ENCODE data around the gene TTLL5.
"Not testable (repeated sequence)": the region's sequence is repeated elsewhere in the genome, so short reads cannot be mapped to it uniquely, and the experiment has no call there.

The TTLL5 gene

DNA sequence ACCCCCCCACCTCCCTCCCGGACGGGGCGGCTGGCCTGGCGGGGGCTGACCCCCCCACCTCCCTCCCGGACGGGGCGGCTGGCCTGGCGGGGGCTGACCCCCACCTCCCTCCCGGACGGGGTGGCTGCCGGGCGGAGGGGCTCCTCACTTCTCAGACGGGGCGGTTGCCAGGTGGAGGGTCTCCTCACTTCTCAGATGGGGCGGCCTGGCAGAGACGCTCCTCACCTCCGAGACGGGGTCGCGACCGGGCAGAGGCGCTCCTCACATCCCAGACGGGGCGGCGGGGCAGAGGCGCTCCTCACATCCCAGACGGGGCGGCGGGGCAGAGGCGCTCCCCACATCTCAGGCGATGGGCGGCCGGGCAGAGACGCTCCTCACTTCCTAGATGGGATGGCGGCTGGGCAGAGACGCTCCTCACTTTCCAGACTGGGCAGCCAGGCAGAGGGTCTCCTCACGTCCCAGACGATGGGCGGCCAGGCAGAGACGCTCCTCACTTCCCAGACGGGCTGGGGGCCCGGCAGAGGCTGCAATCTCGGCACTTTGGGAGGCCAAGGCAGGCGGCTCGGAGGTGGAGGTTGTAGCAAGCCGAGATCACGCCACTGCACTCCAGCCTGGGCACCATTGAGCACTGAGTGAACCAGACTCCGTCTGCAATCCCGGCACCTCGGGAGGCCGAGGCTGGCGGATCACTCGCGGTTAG, 264.2 kb downstream of the TTLL5 start:
- not testable (repeated sequence) for DNase-seq

DNA sequence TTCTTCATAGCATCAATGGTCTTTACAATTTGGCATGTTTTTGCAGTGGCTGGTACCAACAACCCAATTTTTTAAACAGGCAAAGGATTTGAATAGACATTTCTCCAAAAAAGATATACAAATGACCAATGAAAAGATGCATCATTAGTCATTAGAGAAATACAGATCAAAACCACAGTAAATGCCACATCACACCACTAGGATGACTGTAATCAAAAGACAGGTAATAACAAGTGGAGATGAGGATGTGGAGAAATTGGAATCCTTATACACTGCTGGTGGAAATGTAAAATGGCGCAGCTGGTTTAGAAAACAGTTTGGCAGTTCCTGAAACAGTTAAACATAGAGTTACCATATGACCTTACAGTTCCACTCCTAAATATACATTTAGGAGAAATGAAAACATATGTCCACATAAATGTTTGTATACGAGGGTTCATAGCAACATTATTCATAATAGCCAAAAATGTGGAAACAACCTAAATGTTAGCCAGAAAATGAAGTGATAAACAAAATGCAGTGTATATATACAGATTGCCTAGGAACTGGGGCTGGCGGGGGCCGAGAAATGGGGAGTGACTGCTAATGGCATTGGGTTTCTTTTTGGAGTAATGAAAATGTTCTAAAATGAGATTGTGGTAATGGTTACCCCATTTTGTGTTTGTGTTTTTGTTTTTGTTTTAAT, 265.5 kb downstream of the TTLL5 start:
- DNase-seq: no peak

DNA sequence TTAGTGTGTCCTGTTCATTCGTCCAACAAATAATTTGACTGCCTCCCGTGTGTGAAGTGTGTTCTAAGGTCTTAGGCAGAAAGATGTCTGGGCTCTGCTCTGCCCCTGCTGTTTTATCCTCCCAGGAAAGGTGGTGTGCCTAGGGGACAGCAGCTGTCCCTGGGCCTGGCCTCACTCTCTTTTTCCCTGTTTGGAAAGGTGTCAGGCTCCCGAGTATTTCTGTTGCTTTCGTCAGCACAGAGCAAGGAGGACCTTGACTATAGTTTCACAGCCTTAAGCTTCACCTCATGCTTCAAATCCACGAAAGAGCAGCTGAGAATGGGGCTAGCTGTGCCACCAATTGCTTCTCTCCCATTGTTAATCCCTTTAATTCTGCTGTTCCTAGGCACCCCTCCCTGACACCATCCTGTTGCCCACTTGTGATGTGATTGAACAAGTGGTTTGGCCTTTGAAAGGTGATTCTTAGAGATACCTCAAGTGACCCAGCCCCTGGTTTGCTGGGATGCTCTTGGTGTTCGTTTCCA, 266.6 kb downstream of the TTLL5 start:
- no peak for DNase-seq

DNA sequence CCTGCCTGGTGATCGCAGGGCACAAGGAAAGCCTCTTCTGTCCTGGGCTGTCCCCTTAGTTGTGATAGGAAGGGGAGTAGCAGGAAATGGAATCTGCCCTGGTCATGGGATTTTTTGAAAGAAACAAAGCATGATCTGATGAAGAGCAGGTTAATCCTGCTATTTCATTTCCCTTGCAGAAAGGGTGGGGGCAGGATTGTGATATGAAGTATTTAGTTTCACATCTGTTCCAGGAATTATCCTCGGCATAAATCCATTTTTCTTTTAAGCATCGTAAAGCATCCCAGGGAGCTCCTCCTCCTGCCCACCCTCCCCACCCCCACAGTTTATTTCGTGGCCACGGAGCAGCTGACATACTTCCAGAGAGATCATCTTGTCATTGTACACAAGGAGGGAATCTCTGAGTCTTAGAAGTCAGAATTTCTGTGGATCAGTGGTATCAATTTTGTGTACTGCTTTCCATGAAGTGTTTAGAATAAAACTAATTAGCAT, 267.7 kb downstream of the TTLL5 start:
- no peak for DNase-seq

DNA sequence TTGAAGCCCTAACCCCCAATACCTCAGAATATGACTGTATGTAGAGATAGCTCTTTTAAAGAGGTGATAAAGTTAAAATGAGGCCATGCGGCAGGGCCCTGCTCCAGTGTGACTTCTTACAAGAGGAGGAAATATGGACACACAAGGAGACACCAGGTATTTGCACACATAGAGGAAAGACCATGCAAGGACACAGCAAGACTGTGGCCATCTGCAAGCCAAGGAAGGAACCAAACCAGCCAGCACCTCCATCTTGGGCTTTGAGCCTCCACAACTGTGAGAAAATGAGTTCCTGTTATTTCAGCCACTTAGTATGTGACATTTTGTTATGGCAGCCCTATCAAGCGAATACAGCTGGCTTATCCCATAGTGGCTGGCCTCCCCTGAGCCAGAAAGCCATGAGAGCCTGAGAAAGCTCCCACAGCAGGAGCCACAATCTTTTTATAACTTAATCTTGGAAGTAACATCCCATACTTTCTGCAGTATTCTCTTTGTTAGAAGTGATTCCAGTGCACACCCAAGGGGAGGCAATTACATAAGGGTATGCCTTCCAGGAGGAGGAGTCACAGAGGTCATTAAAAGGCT, 272.8 kb downstream of the TTLL5 start:
- DNase-seq: no peak

DNA sequence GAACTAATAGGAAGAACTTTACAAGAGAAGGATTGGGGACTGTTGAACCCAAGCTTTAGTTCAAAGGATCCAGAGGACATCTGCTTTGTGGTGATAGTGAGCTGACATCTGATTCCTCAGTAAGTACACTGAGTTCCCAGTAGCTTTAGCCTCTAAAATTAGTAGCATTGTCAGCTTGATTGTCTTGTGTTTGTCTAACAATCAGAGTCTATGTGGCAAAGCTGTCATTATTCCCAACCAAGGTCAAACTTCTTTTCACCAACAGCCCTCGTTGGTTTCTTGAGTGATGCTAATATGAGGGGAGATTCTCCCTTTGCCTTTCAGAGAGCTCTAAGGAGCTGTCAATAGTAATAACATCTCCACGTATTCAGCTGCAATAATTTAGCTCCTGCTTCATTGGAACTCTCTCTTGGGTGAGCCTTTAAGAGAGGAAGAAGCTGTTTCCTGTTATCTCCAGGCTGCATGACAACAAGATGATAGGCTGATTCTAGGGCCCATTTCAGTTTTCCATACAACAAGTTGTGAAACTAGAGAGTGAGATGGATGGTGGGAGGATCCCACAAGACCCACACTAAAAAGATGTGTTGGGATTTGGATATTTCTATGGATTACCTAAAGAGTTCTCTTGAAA, 274.1 kb downstream of the TTLL5 start:
- DNase-seq: no peak

DNA sequence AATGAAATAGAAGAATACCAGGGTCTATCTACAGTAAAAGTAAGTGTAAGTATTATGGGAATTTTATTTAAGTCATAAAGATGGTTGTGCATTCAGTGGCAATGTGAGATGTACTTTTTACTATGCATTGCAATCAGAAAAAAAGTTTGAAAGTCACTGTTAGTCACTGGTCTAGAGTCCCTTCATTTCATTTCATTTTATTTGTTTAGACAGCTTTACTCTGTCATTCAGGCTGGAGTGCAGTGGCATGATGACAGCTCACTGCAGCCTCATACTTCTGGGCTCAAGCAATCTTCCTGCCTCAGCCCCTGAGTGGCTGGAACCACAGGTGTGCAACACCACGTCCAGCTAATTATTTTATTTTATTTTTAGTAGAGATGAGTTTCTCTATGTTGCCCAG, 278.2 kb downstream of the TTLL5 start:
- DNase-seq: no peak

DNA sequence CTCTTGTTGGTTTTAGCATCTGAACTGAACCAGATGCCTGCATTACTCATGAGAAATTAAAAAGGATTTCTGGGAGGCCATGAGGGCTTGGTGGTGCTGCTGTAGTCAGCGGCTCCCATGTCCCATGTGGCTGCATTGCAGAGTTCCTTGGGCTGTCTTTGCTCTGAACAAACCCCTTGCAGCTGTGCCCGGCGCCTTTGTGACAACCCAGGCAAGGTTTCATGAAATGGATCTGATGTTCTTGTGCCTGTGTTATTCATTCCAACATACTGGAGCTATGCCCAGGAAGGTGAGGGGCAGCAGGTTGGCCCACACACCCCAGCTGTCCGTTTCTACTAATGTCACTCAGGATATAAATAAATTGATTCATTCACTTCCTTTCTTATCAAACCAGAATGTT, 280.0 kb downstream of the TTLL5 start:
- DNase-seq: no peak

DNA sequence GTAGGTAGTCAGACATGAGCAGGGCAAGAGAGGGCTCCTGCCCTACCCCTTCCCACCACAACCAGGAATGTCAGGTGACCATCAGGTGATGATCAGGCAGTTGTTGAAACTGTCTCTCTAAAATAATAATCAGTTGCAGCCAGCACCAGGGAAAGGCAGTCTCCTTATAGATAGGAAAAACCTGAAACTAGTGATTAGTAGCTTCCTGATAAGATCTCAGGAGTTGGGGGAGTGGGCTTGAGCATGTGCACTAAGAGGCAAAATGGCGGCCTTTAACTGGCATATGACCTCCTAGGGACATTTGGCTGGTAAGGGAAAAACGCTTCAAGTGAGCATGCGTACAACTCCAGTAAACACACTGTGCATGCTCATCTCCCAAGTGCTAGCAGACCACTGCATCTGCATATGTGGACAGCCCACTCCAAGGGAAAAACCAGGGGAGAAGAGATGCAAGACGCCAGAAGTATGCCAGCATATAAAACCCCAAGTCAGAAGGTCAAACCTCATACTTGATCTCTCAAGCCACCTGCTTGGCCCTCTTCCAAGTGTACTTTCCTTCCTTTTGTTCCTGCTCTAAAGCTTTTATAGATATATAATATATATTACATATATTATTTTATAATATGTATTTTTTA, 283.7 kb downstream of the TTLL5 start:
- no peak for DNase-seq

DNA sequence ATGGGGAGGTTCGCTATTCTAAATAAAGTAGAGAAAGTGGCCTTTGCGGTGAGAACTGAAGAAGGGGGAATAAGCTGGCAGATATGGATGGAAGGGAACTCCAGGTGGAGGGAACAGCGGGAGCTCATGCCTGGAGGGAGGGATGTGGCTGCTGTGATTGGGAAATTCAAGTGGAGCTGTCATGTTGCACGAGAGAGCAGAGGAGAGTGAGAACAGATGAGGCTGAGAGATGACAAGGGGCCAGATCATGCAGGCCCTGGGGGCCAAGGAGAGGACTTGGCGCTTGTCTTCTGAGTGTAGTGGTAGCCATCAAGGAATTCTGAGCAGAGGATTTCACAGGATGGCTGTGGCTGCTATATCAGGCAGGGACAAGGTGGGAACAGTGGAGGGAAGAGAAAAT, 285.7 kb downstream of the TTLL5 start:
- no peak for DNase-seq

DNA sequence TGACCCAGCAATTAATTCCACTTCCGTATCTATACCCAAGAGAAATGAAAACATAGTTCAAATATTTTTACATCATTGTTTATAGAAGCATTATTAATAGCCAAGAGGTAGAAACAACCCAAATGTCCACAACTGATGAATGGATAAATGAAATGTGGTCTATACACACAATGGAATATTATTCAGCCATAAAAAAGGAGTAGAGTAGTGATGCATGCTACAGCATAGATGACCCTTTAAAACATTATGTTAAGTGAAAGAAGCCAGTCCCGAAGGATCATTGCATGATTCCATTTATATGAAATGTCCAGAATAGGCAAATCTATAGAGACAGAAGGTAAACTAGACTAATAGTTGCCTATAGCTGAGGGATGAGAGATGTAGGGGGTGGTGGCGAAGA, 291.4 kb downstream of the TTLL5 start:
- no peak for DNase-seq

DNA sequence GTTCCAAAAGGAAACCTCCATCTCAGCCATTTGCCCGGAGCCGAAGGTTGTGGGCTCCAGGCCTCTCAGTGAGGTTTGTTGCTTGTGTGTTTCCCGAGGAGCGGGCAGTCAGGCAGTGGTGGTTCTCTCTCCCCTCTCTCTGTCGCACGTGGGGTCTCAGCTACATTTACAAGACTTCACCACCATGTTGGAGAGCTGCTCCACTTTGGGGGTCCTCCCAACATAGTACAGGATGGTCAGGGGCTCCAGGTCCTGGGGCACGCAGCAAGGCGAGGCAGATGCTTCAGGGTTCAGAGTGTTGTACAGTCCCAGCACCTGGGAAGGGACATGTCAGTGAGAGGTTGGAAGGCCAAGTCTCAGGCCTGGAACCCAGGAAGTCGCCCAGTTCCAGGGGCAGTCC, 298.0 kb downstream of the TTLL5 start:
- no peak for DNase-seq

DNA sequence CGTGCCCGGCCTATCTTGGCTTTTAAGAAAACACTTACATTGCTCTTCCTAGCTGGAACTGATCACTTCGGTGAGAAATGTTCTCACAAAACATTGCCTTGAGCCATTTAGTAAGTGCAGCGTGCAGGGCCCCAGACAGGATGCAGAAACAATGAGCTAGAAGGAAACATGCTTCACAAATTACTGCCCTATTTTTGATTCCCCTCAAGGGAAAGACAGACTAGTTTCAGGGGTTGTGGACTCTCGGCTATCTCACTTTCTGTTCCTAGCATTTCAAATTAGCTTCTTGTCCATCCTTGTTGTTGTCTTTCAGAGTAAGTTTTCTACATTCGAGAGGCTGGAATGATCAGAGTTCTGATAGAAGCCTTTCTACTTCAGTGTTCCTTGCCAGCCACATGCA, 299.2 kb downstream of the TTLL5 start:
- DNase-seq: no peak

DNA sequence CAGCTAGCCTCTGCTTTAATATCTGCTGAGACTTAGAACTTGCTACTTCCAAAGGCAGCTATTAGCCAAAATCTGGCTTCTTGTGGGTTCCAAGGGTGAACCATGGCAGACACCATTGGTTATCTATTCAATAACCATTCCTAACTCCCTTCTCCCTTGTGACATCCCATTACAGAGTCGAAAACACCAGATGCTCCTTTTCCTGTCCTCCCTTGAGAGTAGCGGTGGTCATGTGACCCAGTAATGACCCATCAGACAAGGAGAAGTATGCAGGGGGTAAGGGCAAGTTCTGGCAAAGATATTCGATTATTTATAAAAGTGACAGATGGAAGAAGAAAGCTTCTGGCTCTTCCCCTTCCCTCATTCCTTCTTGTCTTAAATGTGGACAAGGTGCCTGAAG, 300.6 kb downstream of the TTLL5 start:
- DNase-seq: no peak

DNA sequence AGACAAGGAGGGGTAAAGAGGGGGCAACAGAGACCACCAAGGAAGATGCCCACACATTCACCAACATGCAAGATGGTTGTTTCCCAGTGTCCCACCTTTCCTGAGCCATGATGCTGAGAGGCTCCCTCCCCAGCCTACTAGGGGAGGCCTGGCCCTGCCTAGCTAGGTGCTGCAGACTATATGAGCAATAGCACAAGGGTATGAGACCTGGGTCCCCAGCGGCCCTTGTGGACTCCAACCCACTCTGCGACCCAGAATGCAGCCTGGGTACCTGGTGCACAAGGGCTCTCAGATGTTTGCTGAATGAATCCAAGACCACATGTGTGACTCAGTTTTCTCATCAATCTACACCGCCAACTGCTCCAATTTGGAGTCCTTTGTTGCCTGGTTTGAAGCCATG, 306.8 kb downstream of the TTLL5 start:
- no peak for DNase-seq

DNA sequence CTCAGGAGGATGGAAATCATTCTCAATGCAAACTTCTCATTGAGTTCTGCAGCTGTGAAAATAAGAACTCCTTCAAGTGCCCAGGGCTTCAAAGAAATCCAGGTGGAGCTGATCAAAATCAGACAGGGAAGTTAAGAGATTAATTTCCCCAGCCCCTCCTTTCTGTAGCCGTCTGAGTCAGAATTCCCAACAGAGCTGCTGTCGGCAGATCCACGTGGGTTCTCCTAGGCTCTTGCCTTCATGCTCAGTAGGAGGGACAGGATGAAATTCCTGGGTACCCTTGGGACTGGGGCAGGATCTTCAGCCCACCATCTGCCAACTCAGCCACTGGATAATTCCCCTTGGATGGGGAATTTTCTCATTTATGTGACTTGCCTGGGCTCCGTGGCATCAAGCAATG, 307.4 kb downstream of the TTLL5 start:
- DNase-seq: no peak

DNA sequence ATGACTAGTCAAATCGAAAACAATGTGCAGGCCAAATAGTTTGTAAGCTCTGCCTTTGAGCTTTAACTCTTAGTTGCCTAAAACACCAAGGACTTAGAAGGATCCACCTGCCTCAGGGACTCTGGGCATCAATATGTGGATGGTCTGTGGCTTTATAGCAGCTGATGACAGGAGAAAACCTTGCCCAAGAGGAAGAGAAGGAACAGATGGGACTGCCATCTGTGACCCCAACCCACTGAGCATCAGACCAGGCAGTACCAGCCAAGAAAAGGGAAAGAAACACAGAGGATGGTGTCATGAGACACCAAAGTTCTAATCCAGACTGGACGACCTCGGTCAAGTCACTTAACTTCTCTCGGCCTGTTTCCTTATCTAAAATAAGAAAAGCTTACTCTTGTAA, 308.1 kb downstream of the TTLL5 start:
- no peak for DNase-seq

DNA sequence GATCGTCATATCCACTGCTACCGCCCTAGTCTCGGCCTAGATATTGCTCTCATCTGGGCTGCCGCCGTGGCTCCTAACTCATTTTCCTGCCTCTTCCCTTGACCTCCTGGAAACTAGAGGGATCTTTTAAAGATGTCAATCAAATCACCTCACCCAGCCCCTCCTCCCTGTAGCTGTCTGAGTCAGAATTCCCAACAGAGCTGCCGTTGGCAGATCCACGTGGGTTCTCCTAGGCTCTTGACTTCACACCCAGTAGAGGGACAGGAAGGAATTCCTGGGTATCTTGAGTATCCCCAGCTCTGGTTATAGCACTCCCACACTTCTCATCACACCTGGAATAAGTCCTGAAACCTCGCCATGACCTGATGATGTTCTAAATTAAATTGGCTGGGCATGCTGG, 308.8 kb downstream of the TTLL5 start:
- no peak for DNase-seq

DNA sequence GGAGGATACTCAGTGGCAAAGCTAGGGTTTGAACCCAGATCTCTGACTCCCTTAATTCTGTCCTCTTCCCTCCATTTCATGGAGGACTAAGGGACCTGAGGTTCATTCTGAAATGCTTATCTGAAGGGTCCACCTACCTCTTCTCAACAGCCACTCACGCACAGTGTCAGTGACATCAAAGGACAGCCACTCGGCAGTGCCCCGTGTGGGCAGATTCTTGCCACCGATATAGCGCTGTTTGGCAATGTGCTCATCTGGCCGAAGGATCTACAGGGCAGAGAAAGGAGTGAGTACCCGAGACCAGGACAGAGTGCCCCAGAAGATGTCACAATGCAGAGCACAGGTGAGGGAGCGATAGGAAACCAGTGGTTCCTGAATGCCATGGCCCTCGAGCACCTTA, 309.9 kb downstream of the TTLL5 start:
- DNase-seq: no peak

DNA sequence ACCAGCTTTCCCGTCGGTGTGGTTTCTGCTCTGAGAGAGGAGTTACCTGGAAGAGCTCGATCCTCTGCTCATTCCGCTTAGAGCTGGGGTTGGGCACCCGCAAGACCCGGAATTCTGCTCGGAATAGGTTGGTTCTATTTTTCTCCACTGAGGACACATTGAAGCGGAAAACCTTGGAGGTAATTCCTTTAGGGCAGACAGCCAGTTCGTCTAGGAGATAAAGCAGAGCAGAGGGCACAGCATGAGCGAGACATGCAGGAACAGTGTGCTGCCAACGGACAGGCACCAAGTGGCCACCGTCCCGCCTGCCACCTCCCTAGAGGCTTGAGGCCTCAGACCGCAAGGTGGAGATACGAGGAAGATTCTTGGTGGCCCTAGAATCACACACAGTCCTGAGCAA, 310.5 kb downstream of the TTLL5 start:
- DNase-seq: no peak

DNA sequence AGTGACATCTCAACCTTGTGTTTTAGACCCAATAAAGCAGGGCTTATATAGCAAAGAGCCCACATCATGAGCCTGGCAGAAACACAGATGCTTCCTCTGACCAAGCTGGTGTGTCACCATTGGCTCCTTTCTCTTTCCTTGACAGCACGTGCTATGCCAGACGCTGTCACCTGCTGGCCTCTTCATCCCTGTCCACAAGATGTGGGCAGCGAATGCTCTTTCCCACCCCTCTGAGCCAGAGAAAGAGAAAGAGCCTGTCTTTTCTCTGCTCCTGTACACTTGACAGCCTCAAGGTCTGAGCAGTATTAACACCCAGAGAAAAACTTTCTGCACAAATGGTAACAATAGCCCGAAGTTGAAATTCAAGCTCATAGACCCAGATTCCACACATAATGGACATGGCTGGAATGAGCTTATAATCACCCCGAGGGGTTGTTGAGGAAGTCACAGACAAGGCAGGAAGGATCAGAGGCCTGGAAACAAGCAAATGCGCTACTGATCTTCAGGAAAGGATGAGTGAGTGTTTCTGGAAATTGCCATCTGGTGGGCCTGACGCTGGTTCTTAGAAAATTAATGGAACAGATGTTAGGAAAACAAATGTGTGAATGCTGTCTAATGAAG, 311.9 kb downstream of the TTLL5 start:
- no peak for DNase-seq

DNA sequence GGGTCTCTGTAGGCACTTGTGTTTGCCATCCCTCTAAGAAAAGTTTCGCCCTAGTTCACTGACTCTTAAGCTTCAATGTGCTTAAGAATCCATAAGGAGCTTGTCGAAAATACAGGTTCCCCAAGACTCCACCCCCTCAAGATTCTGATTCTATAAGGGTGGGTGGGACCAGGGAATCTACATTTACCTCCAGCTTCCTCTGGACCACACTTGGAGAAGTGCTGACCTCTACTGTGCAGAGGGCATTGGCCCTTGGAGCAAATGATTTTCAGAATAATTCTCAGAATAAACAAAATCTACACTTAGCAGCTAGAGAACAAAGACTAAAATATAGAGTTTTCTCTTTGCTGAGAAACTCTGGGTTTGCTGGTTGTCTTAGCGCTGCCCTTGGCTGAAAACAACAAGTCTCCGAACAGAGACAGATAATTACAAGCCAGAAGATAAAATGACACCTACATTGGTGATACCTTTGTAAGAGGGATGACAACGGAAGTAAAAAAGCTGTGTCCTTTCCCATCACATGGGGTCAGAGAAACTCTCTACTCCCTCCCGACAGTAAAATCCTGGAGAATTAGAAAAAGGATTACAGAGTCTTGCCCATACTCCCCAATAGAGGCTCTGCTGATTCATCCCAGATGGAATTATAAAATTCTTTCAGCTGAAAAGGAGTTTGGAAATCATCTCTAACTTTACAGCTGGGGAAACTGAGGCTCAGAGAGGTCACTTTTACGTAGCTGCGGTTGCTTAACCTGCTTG, 316.0 kb downstream of the TTLL5 start:
- DNase-seq: no peak

All from activated CD4-positive, alpha-beta T cell treated with anti-CD3 and anti-CD28 coated beads, Interleukin-2, amount 50 U/mL, for 1 hour (primary cell).